Skin of body (tissue), 2 donors: Measurements from ENCODE around the gene CHN1. TPM values are rescaled to one million over a fixed set of nuclear protein-coding genes. Genes with fewer than 3 reads are reported as not detected.

Experiments
- small RNA-seq: library from RNA; depleted of rRNA; stranded (forward); fragments of <200 nt; gene quantifications from one replicate; pipeline ENCODE3, GENCODE V24; 2014; ENCODE audit warnings: low replicate concordance
- total RNA-seq: library from RNA; depleted of rRNA; stranded (reverse); fragments of >200 nt; gene quantifications from one replicate; pipeline ENCODE4 v1.2.3, GENCODE V29; 2014

The CHN1 gene
- total RNA-seq, 1 donor from 2014 or later: 18.3 TPM

Small RNA genes within 50 kb of the gene (small RNA-seq; reads per million reads assigned to genes)
- not detected for gene RNU6-1290P
- not detected for gene RNU6-763P

Other genes starting within 250 kb of the CHN1 start
- gene CHRNA1, start 240.9 kb downstream of the CHN1 start, total RNA-seq: 4.2 TPM
- gene ATF2, start 162.8 kb upstream of the CHN1 start, total RNA-seq: 58.7 TPM
- gene ATP5MC3, start 176.3 kb upstream of the CHN1 start, total RNA-seq: 76.2 TPM